IMR-90 (cell line): Measurements from ENCODE around the gene ZPBP2. TPM values are rescaled to one million over a fixed set of nuclear protein-coding genes. Genes with fewer than 3 reads are reported as not detected.

Experiments
- ATAC-seq: fragments of 200-7000 bp; cut with Tn5 transposase; 2 replicates; pipeline ENCODE4 v1.9.1; 2020; ENCODE audit warnings: low read depth, mild to moderate bottlenecking, moderate library complexity
- BruUV-seq: library from RNA; stranded (reverse); fragments of 400-500 nt; replicated peaks from 2 replicates; lab custom pipeline; 2021; lab: Mats Ljungman, UMichigan
- CTCF ChIA-PET: fragments of 300-600 bp; formaldehyde crosslinking; extraction: SDS; loops from one replicate; lab custom pipeline; 2021; ENCODE audit warnings: antibody characterized with exemption; lab: Yijun Ruan, JAX
- POLR2A ChIA-PET: fragments of 300-600 bp; sonication (Branson Sonifier 250); formaldehyde crosslinking; loops from one replicate; lab custom pipeline; 2022; ENCODE audit warnings: antibody characterized with exemption; ENCODE audit not compliant: unreplicated experiment; lab: Charles Lee
- DNase-seq: peaks from one replicate; pipeline ENCODE4 v3.0.0; 2013
- H2AFZ ChIP-seq: replicated peaks from 2 replicates; pipeline ENCODE3; 2013; ENCODE audit warnings: low read length, mild to moderate bottlenecking; ENCODE audit not compliant: poor library complexity
- H2AK5ac ChIP-seq: 2 replicates; pipeline ENCODE4 v1.6.1; 2013; ENCODE audit warnings: low read depth, low read length, inconsistent platforms
- H2AK9ac ChIP-seq: replicated peaks from 2 replicates; pipeline ENCODE3; 2013; ENCODE audit warnings: mild to moderate bottlenecking, low read depth, low read length, moderate library complexity; ENCODE audit not compliant: poor library complexity
- H2BK120ac ChIP-seq: 2 replicates; pipeline ENCODE4 v1.6.1; 2013; ENCODE audit warnings: low read depth, low read length, inconsistent platforms
- H2BK15ac ChIP-seq: 3 replicates; pipeline ENCODE4 v1.6.1; 2013; ENCODE audit warnings: low read depth, low read length, inconsistent platforms
- H2BK20ac ChIP-seq: 2 replicates; pipeline ENCODE4 v1.6.1; 2013; ENCODE audit warnings: low read depth, mild to moderate bottlenecking, inconsistent platforms, low read length, moderate library complexity
- H2BK5ac ChIP-seq: 2 replicates; pipeline ENCODE4 v1.6.1; 2013; ENCODE audit warnings: mild to moderate bottlenecking, low read depth, low read length, inconsistent platforms; ENCODE audit not compliant: poor library complexity, severe bottlenecking
- H3K14ac ChIP-seq: replicated peaks from 2 replicates; pipeline ENCODE4 v1.6.1; 2013; ENCODE audit warnings: low read depth, low read length, inconsistent platforms
- H3K18ac ChIP-seq: 2 replicates; pipeline ENCODE4 v1.6.1; 2013; ENCODE audit warnings: low read depth, low read length, control low read depth
- H3K23ac ChIP-seq: 2 replicates; pipeline ENCODE4 v1.6.1; 2013; ENCODE audit warnings: low read depth, low read length, inconsistent platforms
- H3K27ac ChIP-seq: 2 replicates; pipeline ENCODE4 v1.5.1; 2013; ENCODE audit warnings: mild to moderate bottlenecking, control low read depth, low read length; ENCODE audit not compliant: insufficient read depth
- H3K27me3 ChIP-seq: 2 replicates; pipeline ENCODE4 v1.6.1; 2013; ENCODE audit warnings: low read length; ENCODE audit not compliant: control insufficient read depth, insufficient read depth
- H3K36me3 ChIP-seq: 2 replicates; pipeline ENCODE4 v1.6.1; 2013; ENCODE audit warnings: low read length, mixed read lengths; ENCODE audit not compliant: control insufficient read depth, insufficient read depth
- H3K4ac ChIP-seq: 2 replicates; pipeline ENCODE4 v1.6.1; 2013; ENCODE audit warnings: low read depth, low read length, inconsistent platforms
- H3K4me1 ChIP-seq: 2 replicates; pipeline ENCODE4 v1.6.1; 2013; ENCODE audit warnings: low read length, mixed read lengths; ENCODE audit not compliant: control insufficient read depth, insufficient read depth
- H3K4me2 ChIP-seq: 2 replicates; pipeline ENCODE4 v1.6.1; 2013; ENCODE audit warnings: low read depth, mild to moderate bottlenecking, control low read depth, low read length, moderate library complexity
- H3K4me3 ChIP-seq: 2 replicates; pipeline ENCODE4 v1.5.1; 2013; ENCODE audit warnings: low read depth, mild to moderate bottlenecking, control low read depth, low read length, moderate library complexity; ENCODE audit not compliant: insufficient read depth
- H3K56ac ChIP-seq: 2 replicates; pipeline ENCODE4 v1.6.1; 2013; ENCODE audit warnings: low read length, inconsistent platforms; ENCODE audit not compliant: insufficient read depth; ENCODE audit errors: extremely low read depth
- H3K79me1 ChIP-seq, 2 experiments: 2 replicates each; pipeline ENCODE4 v1.6.1; 2013; ENCODE audit warnings: low read length in 2 of 2, inconsistent platforms in 1 of 2, low read depth in 1 of 2
- H3K9ac ChIP-seq: 2 replicates; pipeline ENCODE4 v1.6.1; 2013; ENCODE audit warnings: low read depth, low read length, control low read depth
- H3K9me1 ChIP-seq: 2 replicates; pipeline ENCODE4 v1.6.1; 2013; ENCODE audit warnings: low read length, inconsistent platforms; ENCODE audit not compliant: insufficient read depth
- H3K9me3 ChIP-seq: 2 replicates; pipeline ENCODE4 v1.6.1; 2013; ENCODE audit warnings: low read length; ENCODE audit not compliant: control insufficient read depth, insufficient read depth
- H4K20me1 ChIP-seq: 2 replicates; pipeline ENCODE4 v1.6.1; 2013; ENCODE audit warnings: low read length, inconsistent platforms; ENCODE audit not compliant: insufficient read depth
- H4K5ac ChIP-seq: 2 replicates; pipeline ENCODE4 v1.6.1; 2013; ENCODE audit warnings: mild to moderate bottlenecking, low read depth, low read length, control low read depth
- H4K8ac ChIP-seq, 2 experiments: 2 replicates each; pipeline ENCODE4 v1.6.1; 2013; ENCODE audit warnings: low read depth in 2 of 2, low read length in 2 of 2, control low read depth in 1 of 2, inconsistent platforms in 1 of 2
- H4K91ac ChIP-seq: 2 replicates; pipeline ENCODE4 v1.6.1; 2013; ENCODE audit warnings: low read depth, low read length, inconsistent platforms; ENCODE audit not compliant: insufficient read depth
- BHLHE40 ChIP-seq: fragments of 150-350 bp; IDR thresholded peaks from 2 replicates; pipeline ENCODE4 v1.6.1; 2016; ENCODE audit warnings: mild to moderate bottlenecking, low read depth, low read length
- CEBPB ChIP-seq: IDR thresholded peaks from 2 replicates; pipeline ENCODE4 v1.6.1; 2012; ENCODE audit warnings: low read depth, low read length, improper control_type of control experiment
- CHD1 ChIP-seq: IDR thresholded peaks from 2 replicates; pipeline ENCODE4 v1.6.1; 2012; ENCODE audit warnings: low read depth, low read length, improper control_type of control experiment
- FOS ChIP-seq: fragments of 150-350 bp; IDR thresholded peaks from 2 replicates; pipeline ENCODE4 v1.6.1; 2016; ENCODE audit warnings: low read depth, low read length
- MAFK ChIP-seq: IDR thresholded peaks from 2 replicates; pipeline ENCODE4 v1.6.1; 2012; ENCODE audit warnings: low read depth, low read length, improper control_type of control experiment
- MAZ ChIP-seq: IDR thresholded peaks from 2 replicates; pipeline ENCODE4 v1.6.1; 2012; ENCODE audit warnings: low read depth, mild to moderate bottlenecking, low read length, improper control_type of control experiment, moderate library complexity, borderline replicate concordance
- MXI1 ChIP-seq: IDR thresholded peaks from 2 replicates; pipeline ENCODE4 v1.6.1; 2012; ENCODE audit warnings: low read depth, mild to moderate bottlenecking, low read length, moderate library complexity, borderline replicate concordance
- NFE2L2 ChIP-seq: fragments of 150-350 bp; IDR thresholded peaks from 2 replicates; pipeline ENCODE4 v1.6.1; 2016; ENCODE audit warnings: low read depth, mild to moderate bottlenecking, low read length
- POLR2A ChIP-seq: IDR thresholded peaks from 2 replicates; pipeline ENCODE4 v1.6.1; 2012; ENCODE audit warnings: mild to moderate bottlenecking, low read depth, low read length
- RAD21 ChIP-seq: IDR thresholded peaks from 2 replicates; pipeline ENCODE4 v1.6.1; 2012; ENCODE audit warnings: low read length, improper control_type of control experiment
- RCOR1 ChIP-seq: IDR thresholded peaks from 2 replicates; pipeline ENCODE4 v1.6.1; 2012; ENCODE audit warnings: mild to moderate bottlenecking, low read length, improper control_type of control experiment; ENCODE audit not compliant: insufficient replicate concordance
- RFX5 ChIP-seq: IDR thresholded peaks from 2 replicates; pipeline ENCODE4 v1.8.0; 2012; ENCODE audit warnings: low read depth, mild to moderate bottlenecking, low read length, moderate library complexity
- SMC3 ChIP-seq: fragments of 150-350 bp; IDR thresholded peaks from 2 replicates; pipeline ENCODE4 v1.6.1; 2016; ENCODE audit warnings: low read depth, mild to moderate bottlenecking, antibody characterized with exemption, low read length, moderate library complexity
- USF2 ChIP-seq: fragments of 150-350 bp; IDR thresholded peaks from 2 replicates; pipeline ENCODE4 v1.6.1; 2017; ENCODE audit warnings: mild to moderate bottlenecking, antibody characterized with exemption, low read length, low read depth
- WGBS, 2 experiments: methylation state at CpG; one replicate each; pipeline versions ENCODE4 v1.1.5 to v1.1.7; 2013; ENCODE audit warnings: missing lambda C conversion rate in 2 of 2; ENCODE audit not compliant: insufficient read length in 1 of 2; ENCODE audit errors: extremely low coverage in 2 of 2; 5-methylcytosine and 5-hydroxymethylcytosine counted together
- dilution Hi-C: fragments of 300-500 bp; cut with HindIII; formaldehyde crosslinking; loops from one replicate; pipeline ENCODE4 v1.14.3; 2018; ENCODE audit warnings: low sequenced_read_pairs; ENCODE audit not compliant: unreplicated experiment
- in situ Hi-C: fragments of 300-500 bp; cut with MboI; formaldehyde crosslinking; loops from 3 replicates; pipeline ENCODE4 v1.14.3; 2019; ENCODE audit warnings: low sequenced_read_pairs, inconsistent platforms, mixed read lengths
- intact Hi-C: fragments of 100-400 bp; cut with micrococcal nuclease; formaldehyde crosslinking; loops from 2 replicates; pipeline ENCODE4 v1.10.0; 2022
- polyA plus RNA-seq, 3 experiments: library from polyadenylated mRNA; depleted of rRNA; stranded (reverse); fragments of >200 nt; gene quantifications; 2 replicates each; pipeline ENCODE4 v1.2.3, GENCODE V29; 2012; ENCODE audit warnings: low replicate concordance in 1 of 3
- total RNA-seq: library from RNA; depleted of rRNA; stranded (reverse); fragments of >200 nt; gene quantifications from 2 replicates; pipeline ENCODE4 v1.2.3, GENCODE V29; 2012
- TF ChIP-seq, protein P1 (sequence below): fragments of 150-350 bp; IDR thresholded peaks from 2 replicates; pipeline ENCODE4 v1.6.1; 2016; ENCODE audit warnings: low read depth, mild to moderate bottlenecking, low read length, moderate library complexity, borderline replicate concordance
- TF ChIP-seq, protein P2 (sequence below): conservative IDR thresholded peaks from 2 replicates; pipeline ENCODE4 v1.5.1; 2012; ENCODE audit warnings: mild to moderate bottlenecking, low read depth, low read length, improper control_type of control experiment

Gene ZPBP2
- total and polyA plus RNA-seq, 2 of the 4 experiments (the other 2 are of a cell fraction), result not detected

- H3K9me3 ChIP-seq, result peaks cover 22% of the 10 kb centered on the region
- ChIA-PET CTCF (no interaction called here), POLR2A (no interaction called here)
- H3K27me3 ChIP-seq, result peaks cover 58% of the 10 kb centered on the region
- H3K4me3 ChIP-seq, result no peak overlapping the region
- BruUV-seq, result no TSS peak
- H4K91ac ChIP-seq, result no peak overlapping the region
- H3K23ac ChIP-seq, result no peak overlapping the region; the same call in 1 of the 2 replicates
- no peak overlapping the region for H2AK9ac ChIP-seq
- no peak overlapping the region for H3K18ac ChIP-seq
- H2BK15ac ChIP-seq, result no peak overlapping the region
- H3K36me3 ChIP-seq, result no peaks in the 10 kb centered on the region
- H2BK5ac ChIP-seq, result no peak overlapping the region
- in situ Hi-C loops (no loop called here), intact Hi-C loops (no loop called here), dilution Hi-C loops (no loop called here)
- no peaks in the 10 kb centered on the region for H3K79me1 ChIP-seq
- no peak overlapping the region for H3K9ac ChIP-seq
- no peak overlapping the region for H2BK120ac ChIP-seq
- no peak overlapping the region for H4K5ac ChIP-seq
- no peak overlapping the region for H3K27ac ChIP-seq
- no peak overlapping the region for H2AK5ac ChIP-seq
- H3K4me1 ChIP-seq, result peaks cover 2% of the 10 kb centered on the region; the same call in 1 of the 2 replicates
- TF ChIP-seq SMC3 (no peak), RFX5 (no peak), BHLHE40 (no peak), RCOR1 (no peak), RAD21 (no peak), CHD1 (no peak), MXI1 (no peak), MAZ (no peak), NFE2L2 (no peak), CEBPB (no peak), POLR2A (no peak), MAFK (no peak), FOS (no peak), USF2 (no peak)
- TF ChIP-seq, protein P1, sequence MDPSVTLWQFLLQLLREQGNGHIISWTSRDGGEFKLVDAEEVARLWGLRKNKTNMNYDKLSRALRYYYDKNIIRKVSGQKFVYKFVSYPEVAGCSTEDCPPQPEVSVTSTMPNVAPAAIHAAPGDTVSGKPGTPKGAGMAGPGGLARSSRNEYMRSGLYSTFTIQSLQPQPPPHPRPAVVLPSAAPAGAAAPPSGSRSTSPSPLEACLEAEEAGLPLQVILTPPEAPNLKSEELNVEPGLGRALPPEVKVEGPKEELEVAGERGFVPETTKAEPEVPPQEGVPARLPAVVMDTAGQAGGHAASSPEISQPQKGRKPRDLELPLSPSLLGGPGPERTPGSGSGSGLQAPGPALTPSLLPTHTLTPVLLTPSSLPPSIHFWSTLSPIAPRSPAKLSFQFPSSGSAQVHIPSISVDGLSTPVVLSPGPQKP, result no peak
- TF ChIP-seq, protein P2, sequence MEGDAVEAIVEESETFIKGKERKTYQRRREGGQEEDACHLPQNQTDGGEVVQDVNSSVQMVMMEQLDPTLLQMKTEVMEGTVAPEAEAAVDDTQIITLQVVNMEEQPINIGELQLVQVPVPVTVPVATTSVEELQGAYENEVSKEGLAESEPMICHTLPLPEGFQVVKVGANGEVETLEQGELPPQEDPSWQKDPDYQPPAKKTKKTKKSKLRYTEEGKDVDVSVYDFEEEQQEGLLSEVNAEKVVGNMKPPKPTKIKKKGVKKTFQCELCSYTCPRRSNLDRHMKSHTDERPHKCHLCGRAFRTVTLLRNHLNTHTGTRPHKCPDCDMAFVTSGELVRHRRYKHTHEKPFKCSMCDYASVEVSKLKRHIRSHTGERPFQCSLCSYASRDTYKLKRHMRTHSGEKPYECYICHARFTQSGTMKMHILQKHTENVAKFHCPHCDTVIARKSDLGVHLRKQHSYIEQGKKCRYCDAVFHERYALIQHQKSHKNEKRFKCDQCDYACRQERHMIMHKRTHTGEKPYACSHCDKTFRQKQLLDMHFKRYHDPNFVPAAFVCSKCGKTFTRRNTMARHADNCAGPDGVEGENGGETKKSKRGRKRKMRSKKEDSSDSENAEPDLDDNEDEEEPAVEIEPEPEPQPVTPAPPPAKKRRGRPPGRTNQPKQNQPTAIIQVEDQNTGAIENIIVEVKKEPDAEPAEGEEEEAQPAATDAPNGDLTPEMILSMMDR, result no peak
- H3K9me1 ChIP-seq, result no peaks in the 10 kb centered on the region
- no peaks in the 10 kb centered on the region for H4K20me1 ChIP-seq
- no peak overlapping the region for H3K56ac ChIP-seq
- no peak overlapping the region for H2BK20ac ChIP-seq
- H2AFZ ChIP-seq, result no peak overlapping the region
- H3K4me2 ChIP-seq, result no peak overlapping the region
- H3K14ac ChIP-seq, result no peak overlapping the region
- DNase-seq (no peak), ATAC-seq (no peak)
- no CpG with 5 or more reads among the region's 8 CpGs for WGBS, 2 experiments
- H4K8ac ChIP-seq, result no peak overlapping the region
- no peak overlapping the region for H3K4ac ChIP-seq
Measured at GRCh38 chr17:39866013-39866730, 1.8 kb upstream of the ZPBP2 start.
